K562 (cell line): ENCODE data around the gene B4GALT7. TPM values are rescaled to one million over a fixed set of nuclear protein-coding genes. Genes with fewer than 3 reads are reported as not detected.

Source experiments
- FOXA3 ChIP-seq, 2 experiments: fragments of 450-650 bp in 1 of 2; sonication (generic) in 1 of 2; formaldehyde crosslinking; IDR thresholded peaks in 1 of 2; conservative IDR thresholded peaks in 1 of 2; 2 replicates each; pipeline versions ENCODE4 v1.4.0 to v1.8.0; 2020 to 2022; ENCODE audit warnings: mild to moderate bottlenecking in 2 of 2, missing genetic modification reagents in 1 of 2
- HMGN3 ChIP-seq: IDR thresholded peaks from 2 replicates; pipeline ENCODE4 v1.6.1; 2011; ENCODE audit warnings: borderline replicate concordance, low read depth, mild to moderate bottlenecking, mixed read lengths, low read length; ENCODE audit not compliant: insufficient read length; ENCODE audit errors: extremely low read depth
- KDM2B ChIP-seq: fragments of 250-450 bp; sonication (Bioruptor Pico); IDR thresholded peaks from 2 replicates; pipeline ENCODE4 v1.8.0; 2021; ENCODE audit warnings: mild to moderate bottlenecking, moderate library complexity
- SMAD4 ChIP-seq: fragments of 250-450 bp; sonication (Bioruptor Pico); conservative IDR thresholded peaks from 2 replicates; pipeline ENCODE4 v1.8.0; 2021; ENCODE audit warnings: inconsistent platforms, mild to moderate bottlenecking, moderate library complexity
- ZNF79 ChIP-seq: fragments of 250-450 bp; sonication (Bioruptor Pico); IDR thresholded peaks from 2 replicates; pipeline ENCODE4 v1.4.0; 2020; ENCODE audit warnings: low read depth, mild to moderate bottlenecking, moderate library complexity
- polyA plus RNA-seq, 8 experiments: library from polyadenylated mRNA; depleted of rRNA in 4 of 8; stranded (reverse) in 5 of 8; unstranded in 3 of 8; fragments of >200 nt; fragmentation: Nextera tagmentation in 2 of 8; fragmentation: Illumina TruSeq in 1 of 8; extraction: Ambion mirVana in 2 of 8; extraction: Trizol in 1 of 8; gene quantifications; 2 replicates each; pipeline versions ENCODE4 v1.2.1 to v1.2.3, GENCODE V29; 2011 to 2014; ENCODE audit warnings: inconsistent platforms in 1 of 8, missing spikeins in 1 of 8
- total RNA-seq, 7 experiments: library from RNA; depleted of rRNA in 6 of 7; stranded (reverse); fragments of >200 nt in 6 of 7; fragmentation: Illumina TruSeq in 2 of 7; extraction: Trizol in 2 of 7; gene quantifications; 2 replicates each; pipeline versions ENCODE4 v1.2.1 to v1.2.3, GENCODE V29; 2011 to 2021; ENCODE audit warnings: low replicate concordance in 1 of 7
- TF ChIP-seq, protein P1 (sequence below): fragments of 450-650 bp; IDR thresholded peaks from 2 replicates; pipeline ENCODE4 v1.6.1; 2014; ENCODE audit warnings: low read depth, mild to moderate bottlenecking, moderate library complexity, borderline replicate concordance
- TF ChIP-seq, protein P2 (sequence below), 3 experiments: fragments of 200-800 bp in 1 of 3; sonication (Bioruptor generic) in 1 of 3; sonication (generic) in 1 of 3; formaldehyde crosslinking in 1 of 3; IDR thresholded peaks; 2 replicates each; pipeline versions ENCODE4 v1.6.1 to v1.8.0; 2016 to 2022; ENCODE audit warnings: mild to moderate bottlenecking in 2 of 3, missing compliant biosample characterization in 2 of 3, missing genetic modification characterization in 2 of 3, missing genetic modification reagents in 1 of 3
- TF ChIP-seq, protein P3 (sequence below): fragments of 450-650 bp; IDR thresholded peaks from 2 replicates; pipeline ENCODE4 v1.6.1; 2016; ENCODE audit warnings: borderline replicate concordance
- TF ChIP-seq, protein P4 (sequence below), 2 experiments: fragments of 450-650 bp in 1 of 2; sonication (generic) in 1 of 2; formaldehyde crosslinking in 1 of 2; IDR thresholded peaks; 2 replicates each; pipeline versions ENCODE4 v1.7.1 to v1.9.0; 2016 to 2022; ENCODE audit warnings: inconsistent platforms in 1 of 2, mild to moderate bottlenecking in 1 of 2, missing genetic modification reagents in 1 of 2

B4GALT7 gene
- total and polyA plus RNA-seq, 9 of the 15 experiments (the other 6 are each of a cell fraction or from before 2014, with no cell fraction given) = 0.34 to 17.7 (median 9.1) TPM

DNA sequence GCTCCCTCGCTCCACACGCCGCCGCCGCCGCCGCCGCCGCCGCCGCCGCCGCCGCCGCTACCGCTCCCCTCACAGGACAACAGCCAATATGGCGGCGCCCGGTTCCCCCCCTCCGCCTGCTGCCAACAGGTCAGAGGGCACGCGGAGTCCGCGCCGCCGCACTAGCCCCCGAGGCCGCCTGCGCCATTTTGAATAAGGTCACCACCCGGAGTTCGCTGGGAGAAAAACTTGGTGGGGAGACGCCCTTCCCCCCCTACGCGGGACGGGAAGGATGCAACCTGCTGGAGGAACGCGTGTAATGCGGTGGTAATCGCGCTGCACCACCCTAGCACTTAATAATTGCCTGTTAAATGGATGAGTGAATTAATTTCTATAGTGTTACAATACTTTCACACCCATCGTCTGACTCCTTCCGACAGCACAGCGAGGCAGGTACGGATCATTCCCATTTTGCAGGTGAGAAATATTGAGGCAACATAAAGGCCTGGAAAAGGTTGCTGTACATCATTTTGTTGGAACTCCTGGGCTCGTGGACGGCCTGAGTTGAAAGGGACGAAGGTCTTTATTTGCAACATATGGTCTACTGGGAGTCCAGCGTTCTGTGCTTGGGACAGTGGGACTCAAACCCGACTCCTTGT is 45.3 kb upstream of the B4GALT7 start, which contains the start of gene FAM193B (continued):
- TF ChIP-seq, protein P1, sequence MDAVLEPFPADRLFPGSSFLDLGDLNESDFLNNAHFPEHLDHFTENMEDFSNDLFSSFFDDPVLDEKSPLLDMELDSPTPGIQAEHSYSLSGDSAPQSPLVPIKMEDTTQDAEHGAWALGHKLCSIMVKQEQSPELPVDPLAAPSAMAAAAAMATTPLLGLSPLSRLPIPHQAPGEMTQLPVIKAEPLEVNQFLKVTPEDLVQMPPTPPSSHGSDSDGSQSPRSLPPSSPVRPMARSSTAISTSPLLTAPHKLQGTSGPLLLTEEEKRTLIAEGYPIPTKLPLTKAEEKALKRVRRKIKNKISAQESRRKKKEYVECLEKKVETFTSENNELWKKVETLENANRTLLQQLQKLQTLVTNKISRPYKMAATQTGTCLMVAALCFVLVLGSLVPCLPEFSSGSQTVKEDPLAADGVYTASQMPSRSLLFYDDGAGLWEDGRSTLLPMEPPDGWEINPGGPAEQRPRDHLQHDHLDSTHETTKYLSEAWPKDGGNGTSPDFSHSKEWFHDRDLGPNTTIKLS = 0 out of 2 replicates have a peak, but pooled peaks have one; percentile 30
- TF ChIP-seq FOXA3 (CRISPR knock-in tag; conservative IDR thresholded peaks at IDR 0.05 in 1 of 2, IDR thresholded peaks at IDR 0.05 in 1 of 2) (peak in 1 of 2 experiments; percentile 51; a peak in 1 of 4 replicates), ZNF79 (CRISPR knock-in tag) (no peak), HMGN3 (peak; percentile 67), SMAD4 (CRISPR knock-in tag) (0 out of 2 replicates have a peak, but pooled peaks have one; percentile 48), KDM2B (CRISPR knock-in tag) (no peak)
- TF ChIP-seq, protein P2, sequence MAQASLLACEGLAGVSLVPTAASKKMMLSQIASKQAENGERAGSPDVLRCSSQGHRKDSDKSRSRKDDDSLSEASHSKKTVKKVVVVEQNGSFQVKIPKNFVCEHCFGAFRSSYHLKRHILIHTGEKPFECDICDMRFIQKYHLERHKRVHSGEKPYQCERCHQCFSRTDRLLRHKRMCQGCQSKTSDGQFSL (CRISPR knock-in tag; IDR thresholded peaks at IDR 0.05) = peak; percentile 97
- TF ChIP-seq, protein P2 (tag; IDR thresholded peaks at IDR 0.05) = peak in 1 of 2 experiments; percentile 95; a peak in 2 of 4 replicates
- TF ChIP-seq, protein P3, sequence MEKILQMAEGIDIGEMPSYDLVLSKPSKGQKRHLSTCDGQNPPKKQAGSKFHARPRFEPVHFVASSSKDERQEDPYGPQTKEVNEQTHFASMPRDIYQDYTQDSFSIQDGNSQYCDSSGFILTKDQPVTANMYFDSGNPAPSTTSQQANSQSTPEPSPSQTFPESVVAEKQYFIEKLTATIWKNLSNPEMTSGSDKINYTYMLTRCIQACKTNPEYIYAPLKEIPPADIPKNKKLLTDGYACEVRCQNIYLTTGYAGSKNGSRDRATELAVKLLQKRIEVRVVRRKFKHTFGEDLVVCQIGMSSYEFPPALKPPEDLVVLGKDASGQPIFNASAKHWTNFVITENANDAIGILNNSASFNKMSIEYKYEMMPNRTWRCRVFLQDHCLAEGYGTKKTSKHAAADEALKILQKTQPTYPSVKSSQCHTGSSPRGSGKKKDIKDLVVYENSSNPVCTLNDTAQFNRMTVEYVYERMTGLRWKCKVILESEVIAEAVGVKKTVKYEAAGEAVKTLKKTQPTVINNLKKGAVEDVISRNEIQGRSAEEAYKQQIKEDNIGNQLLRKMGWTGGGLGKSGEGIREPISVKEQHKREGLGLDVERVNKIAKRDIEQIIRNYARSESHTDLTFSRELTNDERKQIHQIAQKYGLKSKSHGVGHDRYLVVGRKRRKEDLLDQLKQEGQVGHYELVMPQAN = 0 out of 2 replicates have a peak, but pooled peaks have one; percentile 21
- TF ChIP-seq, protein P4, sequence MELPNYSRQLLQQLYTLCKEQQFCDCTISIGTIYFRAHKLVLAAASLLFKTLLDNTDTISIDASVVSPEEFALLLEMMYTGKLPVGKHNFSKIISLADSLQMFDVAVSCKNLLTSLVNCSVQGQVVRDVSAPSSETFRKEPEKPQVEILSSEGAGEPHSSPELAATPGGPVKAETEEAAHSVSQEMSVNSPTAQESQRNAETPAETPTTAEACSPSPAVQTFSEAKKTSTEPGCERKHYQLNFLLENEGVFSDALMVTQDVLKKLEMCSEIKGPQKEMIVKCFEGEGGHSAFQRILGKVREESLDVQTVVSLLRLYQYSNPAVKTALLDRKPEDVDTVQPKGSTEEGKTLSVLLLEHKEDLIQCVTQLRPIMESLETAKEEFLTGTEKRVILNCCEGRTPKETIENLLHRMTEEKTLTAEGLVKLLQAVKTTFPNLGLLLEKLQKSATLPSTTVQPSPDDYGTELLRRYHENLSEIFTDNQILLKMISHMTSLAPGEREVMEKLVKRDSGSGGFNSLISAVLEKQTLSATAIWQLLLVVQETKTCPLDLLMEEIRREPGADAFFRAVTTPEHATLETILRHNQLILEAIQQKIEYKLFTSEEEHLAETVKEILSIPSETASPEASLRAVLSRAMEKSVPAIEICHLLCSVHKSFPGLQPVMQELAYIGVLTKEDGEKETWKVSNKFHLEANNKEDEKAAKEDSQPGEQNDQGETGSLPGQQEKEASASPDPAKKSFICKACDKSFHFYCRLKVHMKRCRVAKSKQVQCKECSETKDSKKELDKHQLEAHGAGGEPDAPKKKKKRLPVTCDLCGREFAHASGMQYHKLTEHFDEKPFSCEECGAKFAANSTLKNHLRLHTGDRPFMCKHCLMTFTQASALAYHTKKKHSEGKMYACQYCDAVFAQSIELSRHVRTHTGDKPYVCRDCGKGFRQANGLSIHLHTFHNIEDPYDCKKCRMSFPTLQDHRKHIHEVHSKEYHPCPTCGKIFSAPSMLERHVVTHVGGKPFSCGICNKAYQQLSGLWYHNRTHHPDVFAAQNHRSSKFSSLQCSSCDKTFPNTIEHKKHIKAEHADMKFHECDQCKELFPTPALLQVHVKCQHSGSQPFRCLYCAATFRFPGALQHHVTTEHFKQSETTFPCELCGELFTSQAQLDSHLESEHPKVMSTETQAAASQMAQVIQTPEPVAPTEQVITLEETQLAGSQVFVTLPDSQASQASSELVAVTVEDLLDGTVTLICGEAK (IDR thresholded peaks at IDR 0.05) = peak; percentile 57; the same call in 1 of the 2 replicates
- TF ChIP-seq, protein P4 (CRISPR knock-in tag; IDR thresholded peaks at IDR 0.05) = no peak
